ENCODE results near the gene ZNF217. TPM values are rescaled to one million over a fixed set of nuclear protein-coding genes. Genes with fewer than 3 reads are reported as not detected.
"Not testable (repeated sequence)": the region's sequence is repeated elsewhere in the genome, so short reads cannot be mapped to it uniquely, and the experiment has no call there.

The ZNF217 gene
- total RNA-seq, 1 experiment from 2014 or later: 45.6 TPM

- Histone ChIP-seq H3K79me2 (ENCODE audit: low read length) (no peaks in the 10 kb centered on the region), H3K27me3 (ENCODE audit: low read length) (no peaks in the 10 kb centered on the region), H3K9me3 (ENCODE audit: low read length) (no peaks in the 10 kb centered on the region), H3K4me1 (ENCODE audit: insufficient read depth, low read length) (peaks cover 37% of the 10 kb centered on the region), H3K4me2 (ENCODE audit: low read length) (no peak overlapping the region), H3K4me3 (ENCODE audit: low read length) (no peak overlapping the region), H3K27ac (ENCODE audit: low read length) (no peak overlapping the region), H3F3A (ENCODE audit: low read length, unreplicated experiment) (peaks cover 13% of the 10 kb centered on the region), H3K9ac (ENCODE audit: low read length) (no peak overlapping the region), H2AFZ (ENCODE audit: low read length) (no peak overlapping the region), H4K20me1 (ENCODE audit: low read length) (no peaks in the 10 kb centered on the region), H3K9me2 (replicated peaks; ENCODE audit: low read length) (no peaks in the 10 kb centered on the region), H3K36me3 (ENCODE audit: low read depth, low read length) (no peaks in the 10 kb centered on the region)
- intact Hi-C loops (cut with micrococcal nuclease): no loop called here
- ChIA-PET POLR2A (ENCODE audit: unreplicated experiment) (no interaction called here), CTCF (no interaction called here)
- no peak for DNase-seq
- TF ChIP-seq EZH2 (IDR thresholded peaks at IDR 0.05; ENCODE audit: low read length, unreplicated experiment) (no peak), EZH2phosphoT487 (IDR thresholded peaks at IDR 0.05; ENCODE audit: borderline replicate concordance, low read length) (no peak)
- TF ChIP-seq, protein P1, sequence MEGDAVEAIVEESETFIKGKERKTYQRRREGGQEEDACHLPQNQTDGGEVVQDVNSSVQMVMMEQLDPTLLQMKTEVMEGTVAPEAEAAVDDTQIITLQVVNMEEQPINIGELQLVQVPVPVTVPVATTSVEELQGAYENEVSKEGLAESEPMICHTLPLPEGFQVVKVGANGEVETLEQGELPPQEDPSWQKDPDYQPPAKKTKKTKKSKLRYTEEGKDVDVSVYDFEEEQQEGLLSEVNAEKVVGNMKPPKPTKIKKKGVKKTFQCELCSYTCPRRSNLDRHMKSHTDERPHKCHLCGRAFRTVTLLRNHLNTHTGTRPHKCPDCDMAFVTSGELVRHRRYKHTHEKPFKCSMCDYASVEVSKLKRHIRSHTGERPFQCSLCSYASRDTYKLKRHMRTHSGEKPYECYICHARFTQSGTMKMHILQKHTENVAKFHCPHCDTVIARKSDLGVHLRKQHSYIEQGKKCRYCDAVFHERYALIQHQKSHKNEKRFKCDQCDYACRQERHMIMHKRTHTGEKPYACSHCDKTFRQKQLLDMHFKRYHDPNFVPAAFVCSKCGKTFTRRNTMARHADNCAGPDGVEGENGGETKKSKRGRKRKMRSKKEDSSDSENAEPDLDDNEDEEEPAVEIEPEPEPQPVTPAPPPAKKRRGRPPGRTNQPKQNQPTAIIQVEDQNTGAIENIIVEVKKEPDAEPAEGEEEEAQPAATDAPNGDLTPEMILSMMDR (conservative IDR thresholded peaks at IDR 0.05; ENCODE audit: low read depth, low read length): no peak
- no peak for ATAC-seq
- no TSS peak for BruUV-seq (replicated peaks)
These were observed 24.3 kb upstream of the ZNF217 start for GRCh38 chr20:53617791-53618489.

DNA sequence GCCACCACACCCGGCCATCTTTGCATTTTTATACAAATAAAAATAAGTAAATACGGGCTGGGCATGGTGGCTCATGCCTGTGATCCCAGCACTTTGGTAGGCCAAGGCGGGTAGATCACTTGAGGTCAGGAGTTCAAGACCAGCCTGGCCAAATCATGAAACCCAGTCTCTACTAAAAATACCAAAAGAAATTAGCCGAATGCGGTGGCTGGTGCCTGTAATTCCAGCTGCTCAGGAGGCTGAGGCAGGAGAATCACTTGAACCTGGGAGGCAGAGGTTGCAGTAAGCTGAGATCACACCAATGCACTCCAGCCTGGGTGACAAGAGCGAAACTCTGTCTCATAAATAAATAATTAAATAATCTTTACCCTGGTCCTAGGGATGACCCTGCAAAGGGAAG lies 22.9 kb upstream of the ZNF217 start:
- intact Hi-C loops (cut with micrococcal nuclease); H3K27ac ChIP-seq (ENCODE audit: low read length); H3K9ac ChIP-seq (ENCODE audit: low read length); H3F3A ChIP-seq (ENCODE audit: low read length, unreplicated experiment); H3K9me3 ChIP-seq (ENCODE audit: low read length); H3K79me2 ChIP-seq (ENCODE audit: low read length); ATAC-seq; H3K27me3 ChIP-seq (ENCODE audit: low read length); H2AFZ ChIP-seq (ENCODE audit: low read length); H3K9me2 ChIP-seq (replicated peaks; ENCODE audit: low read length); CTCF ChIA-PET; BruUV-seq (replicated peaks); DNase-seq; H3K4me2 ChIP-seq (ENCODE audit: low read length); POLR2A ChIA-PET (ENCODE audit: unreplicated experiment); H4K20me1 ChIP-seq (ENCODE audit: low read length); H3K4me3 ChIP-seq (ENCODE audit: low read length); H3K36me3 ChIP-seq (ENCODE audit: low read depth, low read length): not testable (repeated sequence)
- H3K4me1 ChIP-seq (ENCODE audit: insufficient read depth, low read length): peaks cover 28% of the 10 kb centered on the region

- BruUV-seq (replicated peaks): no TSS peak
- Histone ChIP-seq H3K27ac (ENCODE audit: low read length) (no peak overlapping the region), H3K36me3 (ENCODE audit: low read depth, low read length) (no peaks in the 10 kb centered on the region), H4K20me1 (ENCODE audit: low read length) (no peaks in the 10 kb centered on the region), H3F3A (ENCODE audit: low read length, unreplicated experiment) (no peaks in the 10 kb centered on the region), H3K9me3 (ENCODE audit: low read length) (no peaks in the 10 kb centered on the region), H3K4me1 (ENCODE audit: insufficient read depth, low read length) (peaks cover 41% of the 10 kb centered on the region), H3K79me2 (ENCODE audit: low read length) (no peaks in the 10 kb centered on the region), H3K27me3 (ENCODE audit: low read length) (no peaks in the 10 kb centered on the region), H3K4me3 (ENCODE audit: low read length) (no peak overlapping the region), H2AFZ (ENCODE audit: low read length) (peak overlapping the region; percentile 27), H3K4me2 (ENCODE audit: low read length) (no peak overlapping the region), H3K9me2 (replicated peaks; ENCODE audit: low read length) (no peaks in the 10 kb centered on the region), H3K9ac (ENCODE audit: low read length) (no peak overlapping the region)
- ATAC-seq (no peak), DNase-seq (no peak)
- ChIA-PET POLR2A (ENCODE audit: unreplicated experiment) (interaction anchor here (0.7 to 1.2 kb wide), 2 partner anchors 9 to 126 kb away, joined by 4 to 6 read pairs; no protein-coding TSS in a partner anchor), CTCF (no interaction called here)
- intact Hi-C loops (cut with micrococcal nuclease): no loop called here
- TF ChIP-seq EZH2 (IDR thresholded peaks at IDR 0.05; ENCODE audit: low read length, unreplicated experiment) (no peak), EZH2phosphoT487 (IDR thresholded peaks at IDR 0.05; ENCODE audit: borderline replicate concordance, low read length) (no peak)
- TF ChIP-seq, protein P1 (conservative IDR thresholded peaks at IDR 0.05; ENCODE audit: low read depth, low read length): no peak
These were observed 20.1 kb upstream of the ZNF217 start for GRCh38 chr20:53613748-53614147.

GRCh38 chr20:53612289-53612688 lies 18.6 kb upstream of the ZNF217 start:
- H2AFZ ChIP-seq (ENCODE audit: low read length); H3K4me3 ChIP-seq (ENCODE audit: low read length); H3K9me3 ChIP-seq (ENCODE audit: low read length); DNase-seq; CTCF ChIA-PET; BruUV-seq (replicated peaks); H3F3A ChIP-seq (ENCODE audit: low read length, unreplicated experiment); intact Hi-C loops (cut with micrococcal nuclease); H3K79me2 ChIP-seq (ENCODE audit: low read length); H4K20me1 ChIP-seq (ENCODE audit: low read length); ATAC-seq; H3K36me3 ChIP-seq (ENCODE audit: low read depth, low read length); H3K4me2 ChIP-seq (ENCODE audit: low read length); H3K27ac ChIP-seq (ENCODE audit: low read length); H3K9me2 ChIP-seq (replicated peaks; ENCODE audit: low read length); H3K9ac ChIP-seq (ENCODE audit: low read length); H3K27me3 ChIP-seq (ENCODE audit: low read length): not testable (repeated sequence)
- POLR2A ChIA-PET (ENCODE audit: unreplicated experiment): interaction anchor here (1.0 to 1.2 kb wide), 2 partner anchors 126 to 127 kb away, joined by 3 to 4 read pairs; no protein-coding TSS in a partner anchor
- peaks cover 43% of the 10 kb centered on the region for H3K4me1 ChIP-seq (ENCODE audit: insufficient read depth, low read length)

All from PC-3 (cell line).